ENCODE results near the gene PANX1. TPM values are rescaled to one million over a fixed set of nuclear protein-coding genes. Genes with fewer than 3 reads are reported as not detected.
"Not testable (repeated sequence)": the region's sequence is repeated elsewhere in the genome, so short reads cannot be mapped to it uniquely, and the experiment has no call there.

PANX1 gene, protein sequence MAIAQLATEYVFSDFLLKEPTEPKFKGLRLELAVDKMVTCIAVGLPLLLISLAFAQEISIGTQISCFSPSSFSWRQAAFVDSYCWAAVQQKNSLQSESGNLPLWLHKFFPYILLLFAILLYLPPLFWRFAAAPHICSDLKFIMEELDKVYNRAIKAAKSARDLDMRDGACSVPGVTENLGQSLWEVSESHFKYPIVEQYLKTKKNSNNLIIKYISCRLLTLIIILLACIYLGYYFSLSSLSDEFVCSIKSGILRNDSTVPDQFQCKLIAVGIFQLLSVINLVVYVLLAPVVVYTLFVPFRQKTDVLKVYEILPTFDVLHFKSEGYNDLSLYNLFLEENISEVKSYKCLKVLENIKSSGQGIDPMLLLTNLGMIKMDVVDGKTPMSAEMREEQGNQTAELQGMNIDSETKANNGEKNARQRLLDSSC
- total RNA-seq, result 10 to 100 TPM in 1 of 2 donors, 1 to 10 TPM in 1; 8.8 to 10.4 TPM
- long read RNA-seq, transcript PANX1-201 (5 exons, 2,769 nt), result major isoform, 20 of 25 reads
- long read RNA-seq, partial matches to known transcripts, result 2 of 25 reads
- long read RNA-seq, other reads (novel, unspliced or antisense), result 3 of 25 reads

DNA sequence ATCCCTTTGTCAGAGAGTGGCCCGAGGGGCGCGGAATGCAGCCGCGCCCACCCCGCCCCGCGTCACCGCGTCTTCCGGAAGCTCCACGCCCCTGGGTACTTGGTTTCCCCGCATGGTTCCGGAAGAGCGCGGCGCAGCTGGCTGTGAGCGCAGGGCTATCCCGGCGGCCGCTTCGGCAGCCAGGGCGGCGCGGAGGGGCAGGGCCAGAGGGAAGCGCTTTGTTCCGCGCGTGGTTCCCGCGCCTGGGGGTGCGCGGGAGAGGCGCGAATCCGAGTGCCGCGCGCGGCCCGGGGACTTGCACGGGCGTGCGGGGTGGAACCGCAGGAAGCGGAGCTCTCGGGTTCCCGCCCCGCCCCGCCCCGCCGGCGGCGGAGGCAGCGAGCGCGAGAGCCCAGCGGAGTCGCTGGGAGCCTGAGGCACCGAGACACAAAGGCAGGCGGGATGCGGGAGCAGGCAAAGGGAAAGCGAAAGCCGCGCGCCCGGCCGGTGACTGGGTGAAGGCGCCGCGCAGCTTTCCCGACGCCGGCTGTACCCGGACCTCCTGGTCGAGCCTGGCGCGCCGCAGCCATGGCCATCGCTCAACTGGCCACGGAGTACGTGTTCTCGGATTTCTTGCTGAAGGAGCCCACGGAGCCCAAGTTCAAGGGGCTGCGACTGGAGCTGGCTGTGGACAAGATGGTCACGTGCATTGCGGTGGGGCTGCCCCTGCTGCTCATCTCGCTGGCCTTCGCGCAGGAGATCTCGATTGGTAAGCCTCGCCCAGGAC is at the start of gene PANX1:
Gene PANX1 (plus strand): TSS at position 96 of the 766 bp plus-strand sequence. CDS start 472 bp downstream, at position 568.
- DNase-seq, result peak; percentile 85 to 90
- peak; percentile 82 for ATAC-seq
- intact Hi-C loops (cut with DNase I, micrococcal nuclease), result no loop called here

DNA sequence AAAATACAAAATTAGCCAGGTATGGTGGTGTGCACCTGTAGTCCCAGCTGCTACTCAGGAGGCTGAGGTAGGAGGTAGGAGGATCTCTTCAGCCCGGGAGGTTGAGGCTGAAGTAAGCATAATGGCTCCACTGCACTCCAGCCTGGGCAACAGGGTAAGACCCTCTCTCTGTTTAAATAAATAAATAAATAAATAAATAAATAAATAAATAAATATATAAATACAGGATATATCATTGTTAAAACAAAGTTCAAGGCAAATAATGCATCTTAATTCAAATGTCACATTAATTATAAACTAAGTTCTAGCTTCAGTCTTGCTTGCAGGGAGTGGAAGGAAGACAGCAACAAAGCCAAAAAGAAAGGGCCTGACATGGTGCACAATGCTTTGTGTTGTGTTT is 44.5 kb upstream of the PANX1 start:
- intact Hi-C loops (cut with DNase I, micrococcal nuclease), result no loop called here
- ATAC-seq, result no peak
- DNase-seq, result no peak

DNA sequence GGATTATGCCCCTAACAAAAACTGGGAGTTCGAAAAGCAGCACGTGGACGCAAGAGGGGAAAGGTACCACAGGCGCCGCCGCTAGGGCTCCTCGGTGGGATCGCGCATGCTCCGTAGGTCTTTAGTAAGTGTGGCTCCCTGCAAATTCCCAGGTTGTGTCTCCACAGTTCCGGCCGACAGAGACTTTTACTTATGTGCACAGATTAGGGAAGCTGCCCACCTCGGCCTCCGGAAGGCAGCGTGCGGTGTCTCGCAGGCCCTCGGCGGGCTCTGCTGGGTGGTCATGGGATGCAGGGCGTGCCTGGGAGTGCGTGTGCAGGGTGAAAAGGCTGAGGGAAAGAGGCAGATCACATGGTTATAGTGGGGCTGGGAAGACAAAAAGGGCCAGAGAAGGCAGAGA is 39.7 kb upstream of the PANX1 start:
- ATAC-seq, result no peak
- no peak for DNase-seq
- intact Hi-C loops (cut with DNase I, micrococcal nuclease), result no loop called here

DNA sequence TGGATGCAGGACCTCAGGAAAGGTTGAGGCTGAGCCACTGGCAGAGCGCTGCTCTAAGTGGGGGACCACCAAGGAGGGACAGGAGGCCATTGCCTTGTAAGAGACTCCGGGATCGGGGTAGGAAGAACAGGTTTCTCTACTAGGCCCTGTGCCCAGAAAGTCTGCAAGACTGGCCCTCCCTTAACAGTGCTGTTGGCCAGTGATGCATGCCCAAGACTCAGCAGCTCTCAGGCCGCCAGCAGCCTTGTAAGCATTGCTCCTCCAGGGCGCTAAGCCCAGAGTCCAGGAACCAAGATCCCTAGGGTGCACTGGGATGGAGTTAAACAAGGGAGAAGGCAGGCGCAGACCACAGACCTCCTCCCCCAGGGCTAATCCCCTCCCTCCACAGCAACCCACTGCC is 39.3 kb upstream of the PANX1 start:
- intact Hi-C loops (cut with DNase I, micrococcal nuclease), result no loop called here
- DNase-seq (no peak), ATAC-seq (no peak)

DNA sequence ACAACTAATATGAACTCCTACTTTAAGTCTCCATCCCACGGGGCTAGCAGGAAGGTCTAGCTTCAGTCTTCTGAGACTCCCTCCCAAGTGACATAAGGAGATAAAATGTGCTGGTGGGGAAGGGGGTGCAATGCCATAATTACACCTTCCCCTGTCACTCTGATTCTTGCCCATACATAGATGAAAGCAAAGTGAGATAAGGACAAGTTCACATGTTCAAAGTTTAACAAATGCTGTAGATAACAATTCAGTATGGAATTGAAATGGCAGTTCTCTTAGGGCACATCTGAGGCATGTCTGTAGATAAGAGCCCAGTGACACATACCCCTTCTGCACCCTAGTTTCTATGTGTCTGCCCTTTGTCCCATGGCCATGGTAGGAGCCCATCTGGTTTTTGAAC is 38.2 kb upstream of the PANX1 start:
- ATAC-seq (no peak), DNase-seq (no peak)
- intact Hi-C loops (cut with DNase I, micrococcal nuclease), result no loop called here

DNA sequence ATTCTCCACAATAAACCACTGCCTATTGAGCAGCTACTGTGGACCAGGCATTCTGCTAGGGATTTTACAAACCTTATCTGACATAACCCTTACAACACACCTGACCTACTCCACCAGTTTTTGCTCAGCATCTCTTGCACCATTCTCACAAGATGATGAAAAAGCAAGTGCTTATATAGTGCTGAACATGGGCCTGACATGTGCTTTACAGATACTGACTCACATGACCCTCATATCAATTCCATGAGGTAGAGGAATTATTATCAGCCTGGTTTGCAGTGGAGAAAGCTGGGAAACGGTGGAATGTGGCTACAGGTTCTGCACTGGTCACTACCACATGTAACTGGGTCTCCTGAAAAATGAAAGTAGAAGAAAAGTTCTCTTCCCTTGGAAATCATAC is 37.5 kb upstream of the PANX1 start:
- no peak for DNase-seq
- intact Hi-C loops (cut with DNase I, micrococcal nuclease), result no loop called here
- ATAC-seq, result no peak

DNA sequence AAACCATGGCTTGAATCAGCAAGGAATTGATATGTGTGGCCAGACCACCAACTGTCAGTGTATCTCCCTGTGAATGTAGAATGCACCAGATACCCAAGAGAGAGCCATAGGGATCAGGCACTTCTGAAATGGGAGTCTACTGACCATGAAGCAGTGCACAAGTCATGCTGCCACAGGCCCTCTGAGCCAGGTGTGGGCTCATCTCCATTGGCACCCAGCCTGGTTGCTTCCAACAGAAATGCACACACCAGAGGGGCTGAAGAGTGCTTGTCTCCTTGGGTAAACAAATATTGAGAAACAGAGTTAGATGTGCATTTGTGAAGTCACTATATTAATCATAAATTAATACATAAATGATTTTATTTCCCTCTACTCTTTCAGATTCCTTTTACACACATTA is 28.4 kb upstream of the PANX1 start:
- no peak for DNase-seq
- no peak for ATAC-seq
- intact Hi-C loops (cut with DNase I, micrococcal nuclease), result no loop called here

DNA sequence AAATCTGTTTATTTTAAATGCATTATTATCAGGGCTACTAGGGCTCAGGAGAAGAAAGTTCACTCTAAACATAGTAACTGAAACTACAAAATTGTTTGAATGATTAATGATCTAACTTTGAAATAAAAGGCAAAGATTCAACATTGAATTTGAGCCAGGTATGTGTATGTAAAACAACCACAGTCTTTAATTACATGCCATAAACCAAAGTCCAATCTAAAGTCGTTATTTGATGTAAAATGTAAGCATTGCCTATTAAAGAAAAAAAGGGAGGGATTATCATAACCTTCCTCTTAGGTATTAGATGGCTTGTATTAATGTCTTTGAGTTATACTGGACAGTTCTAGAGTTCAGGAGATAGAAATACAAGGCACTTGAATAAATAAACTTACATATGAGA is 25.2 kb upstream of the PANX1 start:
- peak; percentile 87 for ATAC-seq
- DNase-seq, result no peak
- intact Hi-C loops (cut with DNase I, micrococcal nuclease), result no loop called here

DNA sequence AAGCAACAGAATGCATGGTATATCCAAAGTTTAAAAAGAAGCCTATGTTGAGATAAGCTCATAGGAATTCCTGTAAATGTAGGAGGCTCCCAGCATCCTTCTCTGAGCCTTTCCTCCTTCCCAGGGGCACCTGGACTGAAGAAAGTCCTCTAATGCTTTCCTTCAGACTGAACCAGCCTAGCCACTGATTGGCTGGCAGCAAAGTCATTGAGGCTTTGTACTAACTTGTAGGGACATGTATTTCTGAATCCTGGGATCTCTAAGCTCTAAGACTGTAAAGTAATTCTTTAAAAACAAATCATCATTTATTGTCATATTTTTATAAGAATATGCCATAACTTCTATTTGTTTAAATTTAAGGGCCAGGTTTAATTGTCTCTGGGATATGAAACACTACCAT is 23.9 kb upstream of the PANX1 start:
- ATAC-seq (no peak), DNase-seq (no peak)
- intact Hi-C loops (cut with DNase I, micrococcal nuclease), result no loop called here

DNA sequence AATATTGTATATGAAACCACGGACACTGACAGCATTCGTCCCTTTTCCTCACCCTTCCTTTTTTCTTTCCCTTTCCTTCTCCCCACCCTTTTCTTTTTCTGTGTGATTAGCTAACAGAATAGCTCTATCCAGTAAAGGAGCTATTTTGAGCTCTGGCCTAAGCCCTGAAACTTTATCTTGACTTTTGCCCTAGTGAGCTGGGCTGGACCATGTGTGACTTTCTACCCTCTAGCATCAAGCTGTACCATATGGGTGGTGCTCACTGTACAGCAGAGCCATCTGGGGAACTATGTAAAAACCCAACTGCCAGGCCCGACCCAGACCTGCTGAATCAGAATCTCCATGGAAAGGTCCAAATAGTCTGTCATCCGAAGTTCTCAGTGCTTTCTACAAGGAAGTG is 21.9 kb upstream of the PANX1 start:
- intact Hi-C loops (cut with DNase I, micrococcal nuclease), result no loop called here
- DNase-seq, result no peak
- ATAC-seq, result no peak

DNA sequence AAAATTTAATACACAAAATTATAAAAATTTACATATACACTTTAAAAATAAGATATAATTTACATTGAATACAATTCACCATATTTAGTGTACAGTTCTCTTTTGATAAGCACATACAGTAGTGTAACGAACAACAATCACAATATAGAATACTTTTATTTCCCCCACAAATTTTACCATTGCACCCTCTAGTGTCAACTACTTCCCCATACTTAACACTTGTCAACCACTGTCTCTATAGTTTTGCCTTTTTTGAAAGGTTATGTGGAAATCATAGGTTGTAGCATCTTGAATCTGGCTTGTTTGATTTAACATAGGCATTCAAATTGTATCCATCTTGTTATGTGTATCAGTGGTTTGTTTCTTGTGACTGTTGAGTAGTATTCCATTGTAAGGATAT is 21.3 kb upstream of the PANX1 start:
- intact Hi-C loops (cut with DNase I, micrococcal nuclease), result no loop called here
- ATAC-seq, result no peak
- DNase-seq, result no peak

DNA sequence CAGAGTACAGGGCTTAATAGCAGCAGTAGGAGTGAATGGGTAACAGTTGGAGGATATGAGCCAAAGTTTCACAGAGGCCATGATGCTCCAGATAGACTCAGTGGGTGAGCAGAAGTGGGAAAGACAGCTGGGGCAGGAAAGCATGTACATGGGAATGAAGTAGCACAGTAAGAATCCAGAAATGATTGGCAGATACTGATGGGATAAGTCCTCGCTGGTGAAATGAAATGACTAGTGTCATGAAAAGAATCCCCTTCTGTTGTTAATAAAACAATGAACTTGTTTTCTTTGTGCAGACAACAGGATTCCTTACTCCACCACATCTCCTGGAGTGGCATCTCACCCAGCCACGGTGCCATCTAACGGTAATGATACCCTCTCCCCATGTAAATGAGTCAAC is 17.4 kb upstream of the PANX1 start:
- DNase-seq, result no peak
- intact Hi-C loops (cut with DNase I, micrococcal nuclease), result no loop called here

DNA sequence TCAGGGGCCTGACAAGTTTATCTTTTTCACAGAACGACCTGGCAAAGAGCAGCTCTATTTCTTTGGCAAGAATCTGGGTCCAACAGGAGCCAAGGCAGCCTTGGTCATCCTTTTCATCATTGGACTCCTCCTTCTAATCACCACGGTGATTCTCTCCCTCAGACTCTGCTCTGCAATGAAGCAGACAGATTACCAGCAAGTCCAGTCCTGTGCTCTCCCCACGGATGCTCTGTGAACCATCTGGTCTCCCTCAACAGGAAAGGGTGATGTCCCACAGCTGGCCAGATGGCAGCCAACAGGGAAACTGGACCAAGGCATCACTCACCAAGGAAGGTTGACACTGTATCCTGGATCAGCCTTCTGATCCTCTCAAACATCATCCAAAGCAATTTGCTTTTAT is 17.0 kb upstream of the PANX1 start:
- intact Hi-C loops (cut with DNase I, micrococcal nuclease), result no loop called here
- DNase-seq (no peak), ATAC-seq (no peak)

More for the DNA sequence above, 17.4 kb upstream of the PANX1 start:
- ATAC-seq, result no peak

DNA sequence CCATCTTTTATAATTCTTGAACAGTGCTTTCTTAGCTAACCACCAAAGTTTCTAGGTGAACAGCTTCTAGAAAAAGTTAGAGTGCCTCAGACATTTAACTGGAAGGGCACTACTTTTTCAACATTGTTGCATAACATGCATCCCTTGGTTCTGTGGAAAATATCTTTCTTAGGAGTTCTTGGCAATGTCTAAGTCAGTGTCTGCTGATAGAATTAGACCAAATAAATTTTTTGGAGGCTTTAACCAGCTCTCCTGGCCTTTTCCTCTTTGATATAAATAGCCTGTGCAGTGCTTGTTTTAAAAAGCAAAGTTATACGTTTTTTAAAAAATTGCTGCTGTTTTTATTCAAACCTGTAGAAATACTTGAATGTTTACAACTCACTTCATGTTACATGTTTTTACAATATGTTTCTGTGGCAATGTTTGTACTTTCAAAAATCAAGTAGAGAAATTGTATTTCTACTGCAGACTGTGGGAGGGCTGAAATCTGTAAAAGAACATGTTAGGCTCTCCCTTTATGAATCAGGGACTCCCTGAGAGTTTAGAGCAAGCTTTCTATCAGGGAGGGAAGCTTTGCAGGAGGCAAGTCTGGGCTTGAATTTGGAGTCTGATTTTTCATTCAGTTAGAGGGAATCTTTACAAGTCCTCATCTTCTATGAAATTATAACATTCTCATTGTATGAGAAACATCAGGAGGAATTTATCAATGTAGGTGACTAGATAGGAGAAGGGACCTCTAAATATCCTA is 16.3 kb upstream of the PANX1 start:
- no peak for DNase-seq
- ATAC-seq, result no peak
- intact Hi-C loops (cut with DNase I, micrococcal nuclease), result no loop called here

DNA sequence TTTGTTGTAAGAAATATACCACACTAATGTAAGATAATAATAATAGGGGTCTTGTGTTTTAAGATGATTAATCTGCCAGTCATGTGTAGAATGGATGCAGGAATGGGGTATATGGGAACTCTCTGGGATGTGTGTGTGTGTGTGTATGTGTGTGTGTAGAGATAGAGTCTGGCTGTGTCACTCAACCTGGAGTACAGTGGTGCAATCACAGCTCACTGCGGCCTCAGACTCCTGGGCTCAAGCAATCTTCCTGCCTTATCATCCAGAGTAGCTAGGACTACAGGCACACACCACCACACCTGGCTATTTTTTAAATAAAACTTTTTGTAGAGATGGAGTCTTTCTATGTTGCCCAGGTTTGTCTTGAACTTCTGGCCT is 11.5 kb upstream of the PANX1 start:
- intact Hi-C loops (cut with DNase I, micrococcal nuclease), result no loop called here
- DNase-seq, result no peak
- no peak for ATAC-seq

DNA sequence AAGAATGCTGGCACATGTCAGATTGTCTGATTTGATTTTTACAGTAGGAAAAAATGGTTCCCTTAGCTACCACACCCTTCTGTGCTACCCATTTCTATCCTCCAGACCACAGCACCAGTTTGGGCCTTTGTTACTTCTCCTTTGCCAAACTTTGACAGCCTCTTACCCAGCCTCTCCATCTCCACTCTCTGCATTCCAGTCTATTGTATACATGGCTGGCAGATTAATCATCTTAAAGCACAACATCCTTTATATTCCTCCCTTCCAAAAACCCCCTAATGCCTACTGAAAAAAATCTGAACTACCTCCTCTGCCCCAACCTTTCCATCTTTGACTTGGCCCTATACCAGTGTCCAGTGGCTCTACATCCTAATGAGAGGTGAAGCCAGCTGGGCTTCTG is 10.8 kb upstream of the PANX1 start:
- DNase-seq, result no peak
- intact Hi-C loops (cut with DNase I, micrococcal nuclease), result no loop called here
- no peak for ATAC-seq

DNA sequence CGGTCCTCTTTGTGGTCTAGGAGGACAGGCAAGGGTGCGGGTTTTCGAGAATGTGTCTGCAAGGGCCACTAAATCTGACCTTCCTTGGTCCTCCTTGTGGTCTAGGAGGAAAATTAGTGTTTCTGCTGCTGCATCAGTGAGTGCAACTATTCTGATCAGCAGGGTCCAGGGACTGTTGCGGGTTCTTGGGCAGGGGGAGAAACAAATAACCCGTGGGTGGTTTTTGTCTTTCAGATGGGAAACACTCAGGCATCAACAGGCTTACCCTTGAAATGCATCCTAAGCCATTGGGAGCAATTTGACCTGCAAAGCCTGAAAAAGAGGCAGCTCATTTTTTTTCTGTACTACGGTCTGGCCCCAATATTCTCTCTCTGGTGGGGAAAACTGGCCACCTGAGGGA is 9.0 kb upstream of the PANX1 start:
- intact Hi-C loops (cut with DNase I, micrococcal nuclease); DNase-seq; ATAC-seq: not testable (repeated sequence)

DNA sequence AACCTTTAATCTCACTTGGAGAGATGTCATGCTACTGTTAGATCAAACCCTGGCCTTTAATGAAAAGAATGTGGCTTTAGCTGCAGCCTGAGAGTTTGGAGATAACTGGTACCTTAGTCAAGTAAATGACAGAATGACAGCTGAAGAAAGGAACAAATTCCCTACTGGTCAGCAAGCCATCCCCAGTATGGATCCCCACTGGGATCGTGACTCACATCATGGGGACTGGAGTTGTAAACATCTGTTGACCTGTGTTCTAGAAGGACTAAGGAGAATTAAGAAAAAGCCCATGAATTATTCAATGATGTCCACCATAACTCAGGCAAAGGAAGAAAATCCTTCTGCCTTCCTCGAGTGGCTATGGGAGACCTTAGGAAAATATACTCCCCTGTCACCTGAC is 8.1 kb upstream of the PANX1 start:
- DNase-seq; intact Hi-C loops (cut with DNase I, micrococcal nuclease); ATAC-seq: not testable (repeated sequence)

DNA sequence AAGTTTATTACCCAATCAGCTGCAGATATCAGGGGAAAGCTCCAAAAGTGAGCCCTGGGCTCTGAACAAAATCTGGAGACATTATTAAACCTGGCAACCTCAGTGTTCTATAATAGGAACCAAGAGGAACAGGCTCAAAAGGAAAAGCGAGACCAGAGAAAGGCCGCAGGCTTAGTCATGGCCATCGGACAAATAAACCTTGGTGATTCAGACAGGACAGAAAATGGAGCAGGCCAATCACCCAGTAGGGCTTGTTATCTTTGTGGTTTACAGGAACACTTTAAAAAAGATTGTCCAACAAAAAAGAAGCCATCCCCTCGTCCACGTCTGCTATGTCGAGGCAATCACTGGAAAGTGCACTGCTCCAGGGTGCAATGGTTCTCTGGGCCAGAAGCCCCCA is 7.7 kb upstream of the PANX1 start:
- ATAC-seq, result no peak
- intact Hi-C loops (cut with DNase I, micrococcal nuclease), result no loop called here
- no peak for DNase-seq
